GM10248 (cell line): ENCODE measurements around the gene SLC30A2.

Experiments used
- CTCF ChIA-PET: fragments of 300-600 bp; sonication (Branson Sonifier 250); formaldehyde crosslinking; extraction: SDS; loops from one replicate; lab custom pipeline; 2021; ENCODE audit warnings: antibody characterized with exemption; lab: Yijun Ruan, JAX
- POLR2A ChIA-PET: fragments of 350-650 bp; sonication (Branson Sonifier 250); formaldehyde crosslinking; extraction: SDS; loops from one replicate; lab custom pipeline; 2020; ENCODE audit warnings: antibody characterized with exemption; lab: Yijun Ruan, JAX
- DNase-seq: peaks from one replicate; pipeline ENCODE4 v3.0.0; 2012; ENCODE audit errors: extremely low spot score
- CTCF ChIP-seq: IDR thresholded peaks from 2 replicates; pipeline ENCODE4 v1.5.1; 2012; ENCODE audit warnings: mild to moderate bottlenecking, low read depth; ENCODE audit errors: extremely low read depth, missing control alignments, control extremely low read depth

Gene SLC30A2

GRCh38 chr1:26084844-26085243 lies 38.9 kb upstream of the SLC30A2 start:
- no peak for DNase-seq
- CTCF ChIA-PET: interaction anchor here (2.6 kb wide), 1 partner anchor 26 kb away, joined by 6 read pairs; no protein-coding TSS in a partner anchor
- no peak for TF ChIP-seq CTCF
- POLR2A ChIA-PET: no interaction called here

DNA sequence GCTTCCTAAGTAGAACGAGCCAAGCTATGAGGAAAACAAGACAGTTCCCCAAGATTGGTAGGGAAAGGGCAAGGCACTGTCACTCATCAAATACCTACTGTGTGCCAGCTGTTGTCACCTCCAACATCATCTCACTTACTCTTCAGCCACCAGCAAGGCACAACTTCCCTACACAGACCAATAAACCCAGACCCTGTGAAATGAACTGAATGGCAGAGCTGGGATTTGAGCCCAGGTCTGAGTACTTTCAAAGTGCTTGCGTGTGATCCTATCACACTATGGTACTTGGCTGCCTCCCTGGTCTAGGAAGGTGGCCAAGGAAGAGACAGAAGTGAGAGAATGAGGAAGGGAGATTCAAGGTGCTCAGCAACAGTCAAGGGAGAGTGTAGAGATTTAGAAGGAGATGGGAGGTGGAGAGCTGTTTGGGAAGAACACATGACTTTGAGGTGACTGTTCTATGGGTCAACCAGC lies 38.2 kb upstream of the SLC30A2 start:
- no peak for DNase-seq
- TF ChIP-seq CTCF: no peak
- CTCF ChIA-PET: interaction anchor here (0.7 to 2.6 kb wide), 5 partner anchors 10 to 333 kb away, joined by 3 to 6 read pairs (median 3); no protein-coding TSS in a partner anchor
- POLR2A ChIA-PET: interaction anchor here (0.6 kb wide), 1 partner anchor 373 kb away, joined by 4 read pairs; no protein-coding TSS in a partner anchor

GRCh38 chr1:26083208-26083607 lies 37.3 kb upstream of the SLC30A2 start:
- ChIA-PET POLR2A (interaction anchor here (0.6 kb wide), 1 partner anchor 374 kb away, joined by 4 read pairs; no protein-coding TSS in a partner anchor), CTCF (interaction anchor here (0.7 to 1.3 kb wide), 2 partner anchors 10 to 62 kb away, joined by 3 to 4 read pairs; no protein-coding TSS in a partner anchor)
- no peak for TF ChIP-seq CTCF
- DNase-seq: no peak

DNA sequence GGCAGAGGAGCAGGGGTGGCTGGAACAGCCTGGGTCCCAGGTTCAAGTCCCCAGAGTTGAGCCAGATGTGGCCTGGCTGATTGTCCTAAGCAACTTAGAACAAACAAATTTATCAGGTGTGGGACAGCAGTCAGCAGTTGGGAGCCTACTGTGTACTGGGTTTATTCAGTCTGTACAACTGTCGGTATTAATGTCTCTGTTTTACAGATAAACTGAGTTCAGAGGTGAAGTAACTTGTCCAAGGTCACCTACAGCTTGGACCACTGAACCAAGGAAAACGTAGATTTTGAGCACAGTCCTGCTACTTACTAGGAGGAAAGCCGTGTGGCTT lies 36.1 kb upstream of the SLC30A2 start:
- no peak for TF ChIP-seq CTCF
- no peak for DNase-seq
- ChIA-PET POLR2A (no interaction called here), CTCF (no interaction called here)

DNA sequence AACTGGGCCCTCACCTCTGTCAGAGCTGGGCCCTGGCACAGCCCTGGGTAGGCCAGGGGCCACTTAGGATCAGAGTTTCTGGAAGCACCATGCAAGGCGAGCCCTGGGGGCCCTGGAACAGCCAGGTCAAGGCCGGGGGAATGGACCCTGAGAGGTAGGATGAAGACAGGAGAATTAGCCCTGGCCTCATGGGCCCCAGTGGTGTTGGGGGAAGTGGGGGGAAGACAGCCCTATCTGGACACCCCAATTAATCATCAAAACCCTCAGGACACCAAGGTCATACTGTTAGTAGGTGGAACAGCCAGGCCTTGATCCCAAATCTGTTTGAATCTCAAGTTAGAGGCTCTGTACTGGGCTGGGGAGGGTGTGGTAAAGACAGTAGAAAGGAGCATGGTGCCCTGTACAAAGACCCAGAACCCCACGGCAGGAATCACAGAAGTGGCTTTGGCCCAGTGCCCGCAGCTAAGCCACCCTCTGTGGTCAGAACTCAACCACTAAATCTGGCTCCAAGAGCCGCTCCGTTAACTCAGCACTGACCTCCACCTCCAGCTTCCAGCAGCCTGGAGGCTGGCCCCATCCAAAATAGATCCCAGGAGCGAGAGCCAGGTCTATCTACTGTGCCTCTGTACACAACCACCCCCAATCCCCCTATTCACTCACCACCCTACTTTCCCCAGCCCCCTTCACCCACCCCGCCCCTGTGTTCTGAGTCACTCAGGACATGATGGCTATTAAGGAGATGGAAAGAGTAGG lies 35.5 kb upstream of the SLC30A2 start:
- CTCF ChIA-PET: no interaction called here
- POLR2A ChIA-PET: no interaction called here
- DNase-seq: no peak
- no peak for TF ChIP-seq CTCF

GRCh38 chr1:26079960-26080814 lies 34.3 kb upstream of the SLC30A2 start:
- no peak for DNase-seq
- POLR2A ChIA-PET: no interaction called here
- TF ChIP-seq CTCF: no peak
- CTCF ChIA-PET: interaction anchor here (1.4 kb wide), 1 partner anchor 64 kb away, joined by 3 read pairs; no protein-coding TSS in a partner anchor
